Stromal cell of bone marrow (primary cell): ENCODE data around the gene ZNF292.
A peak's percentile ranks its signal among the peaks of the same experiment; 100 is the strongest.
"Not testable (repeated sequence)": the region's sequence is repeated elsewhere in the genome, so short reads cannot be mapped to it uniquely, and the experiment has no call there.

Experiments used
- DNase-seq: peaks from one replicate; pipeline ENCODE4 v3.0.0-alpha.2; 2012; ENCODE audit warnings: low read depth

ZNF292 gene

GRCh38 chr6:87164004-87164403 is 8.6 kb downstream of the ZNF292 start:
- no peak for DNase-seq

GRCh38 chr6:87164506-87164905 is 9.1 kb downstream of the ZNF292 start:
- no peak for DNase-seq

GRCh38 chr6:87165185-87165584 is 9.8 kb downstream of the ZNF292 start:
- DNase-seq = no peak

GRCh38 chr6:87171938-87172633 is 16.7 kb downstream of the ZNF292 start:
- no peak for DNase-seq

GRCh38 chr6:87174078-87174579 is 18.8 kb downstream of the ZNF292 start:
- no peak for DNase-seq

- DNase-seq = no peak
Observed at GRCh38 chr6:87176493-87176892, 21.1 kb downstream of the ZNF292 start.

- DNase-seq = no peak
Observed at GRCh38 chr6:87180105-87180728, 24.9 kb downstream of the ZNF292 start.

GRCh38 chr6:87181903-87182302 is 26.5 kb downstream of the ZNF292 start:
- no peak for DNase-seq

- no peak for DNase-seq
Observed at GRCh38 chr6:87182321-87182720, 27.0 kb downstream of the ZNF292 start.

- no peak for DNase-seq
Observed at GRCh38 chr6:87182940-87183339, 27.6 kb downstream of the ZNF292 start.

- peak; percentile 72 for DNase-seq
Observed at GRCh38 chr6:87183687-87184086, 28.3 kb downstream of the ZNF292 start.

- DNase-seq = no peak
Observed at GRCh38 chr6:87184762-87185250, 29.4 kb downstream of the ZNF292 start.

GRCh38 chr6:87196275-87196842 is 41.0 kb downstream of the ZNF292 start:
- no peak for DNase-seq

GRCh38 chr6:87197547-87197946 is 42.2 kb downstream of the ZNF292 start:
- no peak for DNase-seq

- DNase-seq = not testable (repeated sequence)
Observed at GRCh38 chr6:87198022-87198810, 42.9 kb downstream of the ZNF292 start.

GRCh38 chr6:87199787-87200186 is 44.4 kb downstream of the ZNF292 start:
- no peak for DNase-seq

GRCh38 chr6:87200469-87201175 is 45.3 kb downstream of the ZNF292 start:
- no peak for DNase-seq

GRCh38 chr6:87203448-87204023 is 48.2 kb downstream of the ZNF292 start:
- DNase-seq = no peak

GRCh38 chr6:87209812-87210211 is 54.4 kb downstream of the ZNF292 start:
- DNase-seq = no peak

GRCh38 chr6:87210979-87211378 is 55.6 kb downstream of the ZNF292 start:
- no peak for DNase-seq

- no peak for DNase-seq
Observed at GRCh38 chr6:87212596-87212995, 57.2 kb downstream of the ZNF292 start.
